ENCODE measurements around the gene SCARB1. TPM values are rescaled to one million over a fixed set of nuclear protein-coding genes. Genes with fewer than 3 reads are reported as not detected.

Gene SCARB1
- total RNA-seq, 1 experiment from 2014 or later = 31.3 TPM

- H2BK120ac ChIP-seq (ENCODE audit: low read depth, low read length, poor library complexity, severe bottlenecking) = no peak overlapping the region
- H4K20me1 ChIP-seq (ENCODE audit: control insufficient read depth, insufficient read depth, insufficient read length) = no peaks in the 10 kb centered on the region
- no peaks in the 10 kb centered on the region for H3K9me3 ChIP-seq (ENCODE audit: control insufficient read depth, low read depth, low read length)
- no peak overlapping the region; a peak in 1 of 7 replicates for H3K27ac Mint-ChIP-seq
- H2BK12ac ChIP-seq (ENCODE audit: insufficient read length, low read depth, low read length) = no peak overlapping the region
- no CpG with 5 or more reads among the region's 8 CpGs for WGBS (ENCODE audit: extremely low coverage, insufficient read length, low lambda C conversion rate)
- H2BK20ac ChIP-seq (ENCODE audit: low read depth, low read length, poor library complexity, severe bottlenecking) = no peak overlapping the region
- H3K27ac ChIP-seq (ENCODE audit: insufficient read length, low read depth, low read length) = no peak overlapping the region
- peaks cover 6 to 9% of the 10 kb centered on the region in 2 experiments for H3K4me1 Mint-ChIP-seq
- no peak overlapping the region for H3K18ac ChIP-seq (ENCODE audit: insufficient read length, low read depth, low read length)
- H3K4ac ChIP-seq (ENCODE audit: low read depth, low read length) = no peak overlapping the region
- no peaks in the 10 kb centered on the region for H3K79me2 ChIP-seq (ENCODE audit: insufficient read depth, low read length)
- H4K91ac ChIP-seq (ENCODE audit: insufficient read length, low read depth, low read length) = no peak overlapping the region
- no peaks in the 10 kb centered on the region for H3K79me1 ChIP-seq (ENCODE audit: insufficient read depth, low read depth, low read length, poor library complexity, severe bottlenecking)
- H3K14ac ChIP-seq (ENCODE audit: insufficient read depth, low read length) = no peak overlapping the region; the same call in 1 of the 2 replicates
- H3K9me3 Mint-ChIP-seq = no peaks in the 10 kb centered on the region
- H3K4me3 Mint-ChIP-seq = no peak overlapping the region
- H3K27me3 Mint-ChIP-seq (ENCODE audit: low read depth) = no peaks in the 10 kb centered on the region
- DNase-seq = no peak
- no peaks in the 10 kb centered on the region for H3K4me1 ChIP-seq (ENCODE audit: insufficient read depth, low read length)
- H3K27me3 ChIP-seq (ENCODE audit: insufficient read depth, low read length) = no peaks in the 10 kb centered on the region
- H2AFZ ChIP-seq (ENCODE audit: low read length) = no peak overlapping the region
- H3K23ac ChIP-seq (ENCODE audit: insufficient read length, low read depth, low read length) = no peak overlapping the region
- no peaks in the 10 kb centered on the region for H3K23me2 ChIP-seq (ENCODE audit: insufficient read length, low read depth, low read length, poor library complexity, severe bottlenecking)
- H3K4me2 ChIP-seq (ENCODE audit: insufficient read depth, insufficient read length, low read length) = no peak overlapping the region
- H4K5ac ChIP-seq (ENCODE audit: insufficient read length, low read depth, low read length) = no peak overlapping the region
- no peak overlapping the region for H2BK15ac ChIP-seq (ENCODE audit: low read depth, low read length)
- H2BK5ac ChIP-seq (ENCODE audit: insufficient read length, low read length) = no peak overlapping the region
- no peak overlapping the region for H3T11ph ChIP-seq (ENCODE audit: low read length)
- no peak for TF ChIP-seq CTCF (conservative IDR thresholded peaks at IDR 0.05)
- no peak overlapping the region for H3K56ac ChIP-seq (ENCODE audit: insufficient read length, low read depth, low read length)
- no peak overlapping the region for H3K9ac ChIP-seq (ENCODE audit: extremely low read depth, insufficient read length, low read length)
- H4K8ac ChIP-seq (replicated peaks; ENCODE audit: insufficient read length, low read depth, low read length) = no peak overlapping the region
- H2AK5ac ChIP-seq (ENCODE audit: insufficient read length, low read length) = no peak overlapping the region
- peaks cover 33 to 45% (median 34%) of the 10 kb centered on the region in 3 experiments for H3K36me3 Mint-ChIP-seq (ENCODE audit: insufficient read depth in 1 of 3, low read depth in 3 of 3)
Measured at GRCh38 chr12:124809878-124810277, 53.8 kb downstream of the SCARB1 start.
